Suppressor macrophage (primary cell): Measurements from ENCODE around the gene RYR3.
A peak's percentile ranks its signal among the peaks of the same experiment; 100 is the strongest.

Experiments used
- DNase-seq, 4 experiments: peaks; one replicate each; pipeline ENCODE4 v3.0.0-alpha.2; 2020 to 2022

RYR3 gene

GRCh38 chr15:33320017-33320416 lies 9.2 kb downstream of the RYR3 start:
- DNase-seq: no peak

DNA sequence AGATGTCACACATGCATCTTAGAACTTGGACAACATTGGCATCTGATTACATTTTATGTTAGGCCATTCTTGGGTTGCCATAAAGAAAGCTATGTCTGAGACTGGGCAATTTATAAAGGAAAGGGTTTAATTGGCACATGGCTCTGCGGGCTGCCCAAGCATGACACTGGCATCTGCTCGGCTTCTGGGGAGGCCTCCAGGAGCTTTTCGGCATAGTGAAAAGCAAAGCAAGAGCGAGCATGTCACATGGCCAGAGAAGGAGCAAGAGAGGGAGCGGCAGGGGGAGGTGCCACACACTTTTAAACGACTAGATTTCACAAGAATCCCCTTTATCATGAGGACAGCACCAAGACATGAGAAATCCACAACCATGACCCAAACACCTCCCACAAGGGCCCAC lies 11.3 kb downstream of the RYR3 start:
- no peak for DNase-seq

DNA sequence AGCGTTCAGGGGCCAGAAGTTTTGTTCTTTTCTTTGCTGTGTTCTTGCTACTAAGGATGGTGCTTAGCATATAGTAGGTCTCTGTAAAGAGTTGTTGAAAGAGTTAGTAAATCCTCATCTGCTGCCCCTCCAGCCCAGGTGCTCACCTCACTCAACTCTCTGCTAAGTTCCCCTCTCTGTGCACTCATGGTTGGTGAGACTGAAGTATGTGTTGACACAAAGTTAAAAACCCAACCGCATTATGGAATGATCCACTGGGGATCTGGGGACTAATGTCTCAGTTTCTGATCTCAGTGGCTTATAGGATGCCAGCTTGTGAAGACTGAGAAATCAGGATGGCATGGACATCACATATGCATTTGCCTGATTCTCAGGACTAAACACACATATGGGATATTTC lies 13.8 kb downstream of the RYR3 start:
- no peak for DNase-seq

DNA sequence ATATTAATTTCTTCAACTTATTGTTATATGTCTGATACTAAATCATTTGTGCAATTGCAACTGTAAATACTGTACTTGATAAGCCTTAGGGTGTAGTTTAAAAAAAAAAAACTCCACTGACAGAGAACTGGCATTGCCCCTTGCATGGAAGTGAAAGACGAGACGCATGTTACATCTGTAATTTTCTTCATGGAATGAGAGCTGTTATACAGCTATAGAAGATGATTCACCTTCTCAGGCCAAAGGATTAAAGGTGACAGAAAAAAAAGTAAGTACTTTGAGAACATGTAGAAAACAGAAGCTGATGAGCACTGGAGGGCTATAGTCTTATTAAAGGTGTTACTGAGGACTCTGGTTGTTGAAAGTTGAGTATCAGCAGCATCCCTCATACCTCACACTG lies 16.1 kb downstream of the RYR3 start:
- DNase-seq: no peak

DNA sequence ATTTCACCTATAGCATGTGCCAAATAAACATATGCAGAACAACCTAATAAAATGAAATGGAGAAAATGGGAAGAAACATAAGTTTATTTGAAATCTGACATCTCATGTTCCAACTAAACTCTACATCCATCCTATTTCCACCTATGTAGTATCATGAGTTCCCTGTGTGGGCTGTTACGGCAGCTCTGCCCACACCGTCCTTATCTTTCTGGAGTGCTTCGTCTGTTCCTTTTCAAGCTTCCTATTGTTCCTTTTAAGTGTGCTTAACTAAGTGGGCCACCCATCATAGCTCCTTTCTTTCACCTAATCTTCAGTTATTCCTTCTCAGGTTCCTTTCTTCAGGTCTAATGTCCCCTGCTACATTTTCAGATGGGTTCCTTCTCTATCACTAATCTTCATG lies 17.3 kb downstream of the RYR3 start:
- no peak for DNase-seq

DNA sequence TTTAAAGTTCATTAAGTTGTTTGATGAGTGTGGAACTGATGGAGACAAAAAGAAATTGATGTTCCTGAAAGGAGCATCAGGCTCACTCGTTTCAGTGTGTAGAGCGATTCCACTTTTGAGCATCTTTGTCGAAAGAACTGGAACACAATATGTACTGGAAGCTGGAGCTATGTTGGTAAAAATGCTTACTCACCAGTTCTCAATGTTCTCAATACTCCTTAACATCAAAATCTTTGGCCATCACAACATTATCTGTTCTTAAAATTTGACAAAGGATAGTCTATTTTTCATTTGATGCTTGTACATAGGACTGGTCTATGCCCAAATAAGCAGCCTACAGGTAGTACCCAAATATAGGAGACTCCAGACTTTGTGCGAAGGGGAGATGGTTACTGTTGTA lies 18.7 kb downstream of the RYR3 start:
- no peak for DNase-seq

DNA sequence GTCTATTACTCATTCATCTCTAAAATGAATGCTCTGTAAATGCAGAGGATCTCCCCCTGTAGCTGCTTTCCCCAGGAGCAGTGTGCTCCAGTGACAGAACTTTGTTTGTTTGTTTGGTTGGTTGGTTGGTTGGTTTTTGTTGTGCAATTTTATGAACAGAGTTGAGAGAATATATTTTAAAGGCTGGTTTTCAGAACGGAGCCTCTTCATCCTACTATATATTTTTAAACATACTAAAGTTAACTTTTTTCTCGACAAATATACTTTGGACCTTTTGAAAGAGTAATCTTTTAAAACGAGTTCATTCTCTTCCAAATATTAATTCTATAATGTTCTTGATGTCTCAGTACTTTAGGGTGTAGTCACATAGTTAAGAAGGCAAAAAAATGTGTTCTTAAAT lies 20.2 kb downstream of the RYR3 start:
- DNase-seq: no peak

GRCh38 chr15:33341953-33342352 lies 31.2 kb downstream of the RYR3 start:
- DNase-seq: peak in 3 of 4 experiments; percentile 7 to 14 (median 7)

GRCh38 chr15:33343275-33343674 lies 32.5 kb downstream of the RYR3 start:
- no peak for DNase-seq

DNA sequence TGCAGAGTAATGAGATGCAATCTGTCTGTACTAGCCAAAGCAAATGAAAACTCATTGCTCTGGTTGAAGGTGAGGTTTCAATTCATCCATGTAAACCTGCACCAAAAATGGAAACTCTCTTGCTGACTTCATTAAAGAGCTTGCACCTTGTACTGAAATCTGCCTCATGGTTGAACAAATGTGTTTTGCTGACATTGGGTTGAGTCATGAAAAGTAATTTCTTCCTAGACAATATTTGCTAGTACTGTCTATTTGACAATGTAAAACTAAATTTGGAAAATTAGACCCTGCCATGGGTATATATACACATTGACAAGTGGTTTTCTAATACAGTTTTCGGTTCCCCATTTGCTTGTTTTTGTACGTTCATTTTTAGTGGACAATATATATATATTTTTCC lies 33.3 kb downstream of the RYR3 start:
- no peak for DNase-seq

GRCh38 chr15:33344530-33344929 lies 33.8 kb downstream of the RYR3 start:
- DNase-seq: no peak

DNA sequence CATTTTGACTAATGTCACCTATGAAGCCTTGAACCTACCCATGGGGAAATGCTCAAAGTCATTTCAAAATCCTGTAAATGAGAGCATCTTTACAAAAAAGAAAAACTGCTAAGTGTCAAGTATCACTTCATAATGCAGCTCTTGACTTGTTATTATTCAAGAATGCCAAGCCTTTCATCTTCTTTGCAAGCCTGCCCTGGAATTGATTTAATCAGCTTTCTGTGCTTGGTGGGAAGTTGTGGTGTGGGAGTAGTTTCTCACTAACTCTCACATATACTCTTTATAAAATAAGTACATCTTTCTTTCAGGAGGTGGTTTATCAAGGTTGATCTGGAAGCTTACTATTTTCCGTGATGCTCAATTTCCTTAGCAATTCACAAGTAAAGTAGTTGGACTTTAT lies 43.6 kb downstream of the RYR3 start:
- no peak for DNase-seq

DNA sequence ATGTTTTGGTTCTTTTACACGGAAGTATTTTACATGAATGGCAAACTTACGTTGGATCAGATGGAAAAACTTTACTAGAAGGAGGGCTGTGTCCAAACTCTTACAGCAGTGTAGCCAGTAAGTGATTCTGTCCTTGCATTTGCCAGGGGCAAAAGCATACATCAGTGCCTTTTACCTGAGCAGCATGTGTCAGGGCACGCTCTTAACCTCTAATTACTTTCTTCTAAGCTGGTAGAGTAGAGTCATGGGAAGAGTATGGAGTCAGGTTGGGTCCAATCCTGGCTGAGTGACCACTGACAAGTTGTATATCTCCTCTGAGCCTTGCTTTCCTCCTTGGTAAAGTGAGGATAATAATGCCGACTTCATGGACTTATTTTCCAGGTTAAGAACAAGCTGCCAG lies 47.1 kb downstream of the RYR3 start:
- DNase-seq: no peak

DNA sequence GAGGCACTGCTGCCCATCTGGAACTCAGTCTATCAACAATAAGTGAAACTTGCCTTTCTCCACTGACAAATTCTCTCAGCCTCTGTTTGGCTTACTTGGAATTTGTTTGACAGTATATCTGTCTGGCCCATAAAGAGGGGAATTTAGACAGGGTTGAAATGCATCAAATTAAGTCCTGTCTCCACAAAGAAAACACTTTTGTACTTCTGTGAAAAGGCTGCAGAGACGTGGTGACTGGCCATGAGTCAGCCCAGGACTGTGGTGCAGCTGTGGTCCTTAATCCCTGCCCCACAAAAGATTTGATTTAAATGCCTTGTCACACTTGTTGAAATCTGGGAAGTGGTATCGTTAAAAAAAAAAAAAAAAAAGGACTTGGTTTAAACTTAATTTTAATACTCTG lies 47.5 kb downstream of the RYR3 start:
- no peak for DNase-seq

DNA sequence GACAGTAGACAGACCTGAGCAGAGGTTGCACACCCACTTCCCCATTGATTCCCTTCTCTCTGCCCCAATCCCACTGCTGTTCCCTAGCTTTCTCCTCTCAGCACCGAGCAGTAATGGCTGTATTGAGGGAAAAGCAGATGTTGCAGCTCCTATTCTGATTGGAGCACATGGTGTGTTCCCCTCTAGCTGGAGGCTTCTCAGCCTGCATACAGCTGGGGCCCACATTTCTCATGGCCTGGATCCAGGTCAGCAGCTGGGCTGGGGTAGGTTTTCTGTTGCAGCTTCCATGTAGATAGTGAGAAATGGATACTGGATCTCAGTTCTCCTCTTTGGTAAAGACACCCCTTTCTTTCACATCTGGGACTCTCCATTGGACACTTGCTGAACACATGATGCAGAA lies 50.1 kb downstream of the RYR3 start:
- no peak for DNase-seq

- no peak for DNase-seq
These were observed 59.3 kb downstream of the RYR3 start for GRCh38 chr15:33369941-33370622.

- no peak for DNase-seq
These were observed 59.9 kb downstream of the RYR3 start for GRCh38 chr15:33370623-33371020.

- DNase-seq: no peak
These were observed 60.4 kb downstream of the RYR3 start for GRCh38 chr15:33371159-33371558.

- DNase-seq: peak in 2 of 4 experiments; percentile 1 to 22
These were observed 63.6 kb downstream of the RYR3 start for GRCh38 chr15:33374226-33374914.

DNA sequence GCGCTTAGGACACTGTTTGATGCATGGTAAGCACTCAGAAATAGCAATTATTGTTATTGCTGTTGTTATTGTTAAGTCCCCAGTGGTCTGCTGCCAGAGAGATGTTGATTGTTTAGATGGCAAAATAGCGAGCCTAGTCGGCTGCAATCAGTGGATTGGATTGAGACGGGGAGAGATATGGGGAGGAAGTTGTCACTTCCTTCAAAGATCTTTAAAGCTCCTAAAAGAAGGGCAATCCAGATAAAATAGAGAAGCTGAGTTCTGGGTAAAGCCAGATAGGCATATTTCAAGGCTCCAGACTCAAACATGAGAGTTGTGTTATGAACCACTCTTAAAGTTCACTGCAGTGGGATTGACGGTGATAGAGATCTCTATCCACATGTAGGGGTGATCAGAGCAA lies 64.5 kb downstream of the RYR3 start:
- peak; percentile 13 to 55 (median 38) for DNase-seq

DNA sequence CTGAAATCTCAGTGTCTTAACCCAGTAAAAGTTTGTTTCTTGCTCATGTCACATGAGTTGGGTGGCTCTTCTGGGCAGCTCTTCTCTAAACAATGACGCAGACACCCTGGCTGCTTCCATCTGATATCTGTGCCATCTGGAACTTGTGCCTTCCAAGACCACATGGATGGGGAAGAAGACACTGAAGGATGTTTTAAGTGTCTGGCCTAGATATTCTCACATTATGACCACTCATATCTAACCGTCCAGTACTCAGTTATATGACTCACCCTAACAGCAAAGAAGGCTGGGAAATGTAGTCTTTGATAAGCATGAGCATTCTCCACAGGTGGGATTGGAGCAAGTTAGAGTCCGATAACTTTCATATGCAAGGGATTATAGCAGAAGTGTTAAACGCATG lies 66.4 kb downstream of the RYR3 start:
- no peak for DNase-seq

- DNase-seq: peak in 2 of 4 experiments; percentile 39 to 43
These were observed 68.2 kb downstream of the RYR3 start for GRCh38 chr15:33378866-33379480.

- no peak for DNase-seq
These were observed 69.6 kb downstream of the RYR3 start for GRCh38 chr15:33380406-33380805.

GRCh38 chr15:33382491-33382890 lies 71.7 kb downstream of the RYR3 start:
- no peak for DNase-seq
